GM11168 (cell line): ENCODE measurements around the gene NAGPA.

ENCODE experiments used
- in situ Hi-C: fragments of 300-500 bp; cut with MboI; formaldehyde crosslinking; loops from one replicate; pipeline ENCODE4 v1.12.0; 2022; ENCODE audit warnings: low sequenced_read_pairs; ENCODE audit not compliant: unreplicated experiment

Gene NAGPA

DNA sequence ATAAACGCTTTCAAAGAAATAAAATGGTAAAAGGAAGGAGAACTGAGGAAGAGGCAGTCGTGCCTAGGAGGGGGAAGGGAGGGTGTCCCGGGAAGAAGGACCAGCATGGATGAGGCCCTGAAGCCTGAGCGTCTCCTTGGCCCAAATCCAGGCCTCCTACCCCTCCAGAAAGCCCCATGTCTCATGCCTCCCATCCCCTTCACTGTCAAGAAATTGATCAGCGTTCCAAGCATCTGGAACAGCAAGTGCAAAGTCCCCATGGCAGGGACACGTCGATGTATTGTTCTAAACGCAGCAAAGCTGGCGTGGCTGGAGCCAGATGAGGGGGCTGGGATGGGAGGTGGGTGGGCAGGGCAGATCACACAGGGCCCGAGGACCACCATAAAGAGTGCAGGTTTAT, 53.0 kb downstream of the NAGPA start:
- in situ Hi-C loops: no loop called here

DNA sequence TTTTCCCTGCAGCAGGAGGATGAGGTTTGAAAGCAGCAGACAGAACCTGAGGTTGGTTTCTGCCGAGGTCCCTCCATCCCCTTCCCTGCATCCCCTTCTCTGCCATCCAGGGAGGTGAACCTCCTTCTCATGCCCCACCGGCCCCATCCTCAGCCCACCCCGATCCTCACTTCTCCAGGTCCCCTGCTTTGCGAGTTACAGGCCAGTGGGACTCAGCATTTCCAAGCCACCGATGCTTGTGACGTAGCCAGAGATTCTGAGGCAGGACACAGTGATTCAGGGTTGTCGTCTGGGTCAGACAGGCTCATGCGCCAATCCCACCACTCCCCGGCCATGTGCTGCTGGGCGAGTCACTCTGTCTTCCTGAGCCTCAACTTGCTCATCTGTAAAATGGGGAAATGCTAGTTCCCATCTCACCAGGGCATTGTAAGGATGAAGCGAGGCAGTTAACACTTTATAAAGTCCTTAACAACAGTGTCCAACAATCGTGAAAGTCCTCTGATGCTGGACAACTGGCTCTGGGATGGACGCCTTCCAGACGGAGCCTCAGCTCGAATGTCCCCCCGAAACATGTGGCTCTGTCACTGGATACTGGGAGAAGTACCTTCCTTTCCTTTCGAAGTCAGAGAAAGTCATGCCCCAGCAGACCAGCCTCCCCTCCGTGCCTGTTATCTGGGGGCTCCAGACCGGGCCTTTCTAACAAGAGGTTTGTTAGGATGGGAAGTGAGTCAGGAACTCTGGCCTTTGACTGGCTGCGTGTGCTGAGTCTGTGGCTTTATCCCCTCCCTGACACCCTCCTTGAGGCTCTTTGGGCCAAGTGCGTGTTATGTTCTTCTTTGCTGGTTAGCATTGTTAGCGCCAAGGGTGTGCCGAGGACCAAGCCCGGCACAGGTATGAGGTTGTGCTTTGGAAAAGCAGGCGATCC, 53.7 kb downstream of the NAGPA start:
- in situ Hi-C loops: no loop called here

DNA sequence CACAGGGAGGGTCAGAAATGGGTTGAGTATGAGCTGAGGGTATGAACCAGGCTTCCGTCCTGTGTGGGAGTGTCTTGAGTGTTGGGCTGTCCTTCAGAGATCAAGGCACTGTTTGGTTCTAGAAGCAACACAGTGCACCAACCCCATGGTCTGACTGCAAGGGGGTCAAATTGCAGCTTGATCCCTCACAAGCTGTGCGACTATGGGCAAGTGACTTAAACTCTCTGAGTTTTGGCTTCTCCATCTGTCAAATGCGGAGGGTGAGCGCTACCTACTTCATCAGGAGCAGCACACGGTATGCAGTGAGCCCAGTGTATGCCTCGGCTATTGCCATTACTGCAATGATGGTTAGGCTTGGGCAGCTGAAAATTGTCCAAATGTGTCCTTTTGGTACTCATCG, 54.6 kb downstream of the NAGPA start:
- in situ Hi-C loops: no loop called here

DNA sequence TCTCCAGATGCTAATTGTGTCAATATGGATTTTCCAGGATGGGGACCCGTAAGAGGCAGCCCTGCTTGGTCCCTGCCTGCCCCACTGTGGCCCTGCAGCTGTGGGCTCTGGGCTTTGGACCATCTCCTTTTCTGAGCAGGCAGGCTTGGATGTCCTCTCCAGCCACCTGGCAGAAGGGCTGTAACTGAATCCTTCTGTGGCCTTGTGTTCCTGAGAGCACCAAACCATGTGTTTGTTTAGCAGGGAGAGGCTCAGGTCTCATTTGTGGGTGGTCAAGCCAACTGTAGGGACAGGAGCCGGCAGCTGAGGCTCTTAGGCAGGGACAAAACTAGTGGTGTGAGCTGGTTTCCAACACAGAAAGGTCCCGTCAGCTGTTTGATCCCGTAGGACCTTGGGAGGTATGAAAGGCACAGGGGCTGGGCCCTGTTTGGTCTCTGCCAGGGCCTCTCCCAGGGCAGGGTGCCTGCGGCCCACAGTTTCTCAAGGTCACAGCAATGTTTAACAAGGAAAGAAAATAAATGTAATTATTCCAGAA, 57.1 kb downstream of the NAGPA start:
- in situ Hi-C loops: no loop called here

DNA sequence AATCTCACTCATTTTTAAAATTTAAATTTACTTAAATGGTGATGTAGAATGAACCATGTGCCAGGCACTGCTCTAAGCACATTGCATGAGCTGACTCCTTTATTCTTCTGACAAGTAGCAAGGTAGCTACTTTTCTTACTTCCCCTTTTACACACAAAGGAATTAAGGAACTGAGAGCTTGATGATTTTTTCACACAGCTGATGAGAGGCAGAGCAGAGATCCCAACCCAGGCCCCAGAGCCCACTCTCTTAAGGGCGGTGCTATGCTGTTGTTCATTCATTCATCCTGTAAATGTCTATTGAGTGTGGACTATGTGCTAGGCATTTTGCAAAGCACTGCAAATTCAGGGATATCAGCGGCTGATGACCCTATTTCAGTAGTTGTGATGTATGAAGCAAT, 57.7 kb downstream of the NAGPA start:
- in situ Hi-C loops: no loop called here
